ENCODE data around the gene PJA2. TPM values are rescaled to one million over a fixed set of nuclear protein-coding genes. Genes with fewer than 3 reads are reported as not detected.

PJA2 gene
- total RNA-seq, 1 experiment from 2014 or later, result 51.5 TPM

GRCh38 chr5:109387408-109387974 lies 22.3 kb downstream of the PJA2 start:
- ChIA-PET CTCF (no interaction called here), POLR2A (no interaction called here)
- ATAC-seq (no peak), DNase-seq (ENCODE audit: low spot score) (no peak)
- H3K9me3 Mint-ChIP-seq, result peaks cover under 1% of the 10 kb centered on the region; the same call in 1 of the 2 replicates
- no peak for TF ChIP-seq ATF6 (CRISPR knock-in tag; IDR thresholded peaks at IDR 0.05)
- TF ChIP-seq USF1 (CRISPR knock-in tag; IDR thresholded peaks at IDR 0.05), result no peak
- TF ChIP-seq IRF1 (CRISPR knock-in tag; IDR thresholded peaks at IDR 0.05), result no peak
- no peak for TF ChIP-seq PRRX2 (CRISPR knock-in tag; IDR thresholded peaks at IDR 0.05)
- TF ChIP-seq SOX15 (CRISPR knock-in tag; IDR thresholded peaks at IDR 0.05), result no peak
- no peak for TF ChIP-seq HMGA2 (CRISPR knock-in tag; IDR thresholded peaks at IDR 0.05)
- no peak for TF ChIP-seq FOXK1 (CRISPR knock-in tag; IDR thresholded peaks at IDR 0.05)
- TF ChIP-seq ERG (CRISPR knock-in tag; IDR thresholded peaks at IDR 0.05), result no peak
- no peak for TF ChIP-seq MXD4 (CRISPR knock-in tag; IDR thresholded peaks at IDR 0.05; ENCODE audit: borderline replicate concordance)
- TF ChIP-seq ATF1 (CRISPR knock-in tag; IDR thresholded peaks at IDR 0.05), result no peak
- TF ChIP-seq NFYB (CRISPR knock-in tag; conservative IDR thresholded peaks at IDR 0.05; ENCODE audit: low read depth), result no peak
- TF ChIP-seq ZNF423 (CRISPR knock-in tag; IDR thresholded peaks at IDR 0.05), result no peak
- no peak for TF ChIP-seq ZNF425 (CRISPR knock-in tag; conservative IDR thresholded peaks at IDR 0.05)
- H3K4me1 Mint-ChIP-seq, result peaks cover 6% of the 10 kb centered on the region
- H3K27ac Mint-ChIP-seq, result no peak overlapping the region
- H3K4me3 Mint-ChIP-seq, result no peak overlapping the region
- no peaks in the 10 kb centered on the region for H3K27me3 Mint-ChIP-seq (ENCODE audit: low read depth)
- H3K36me3 Mint-ChIP-seq, result no peaks in the 10 kb centered on the region

- DNase-seq (ENCODE audit: low spot score), result no peak
- H3K9me3 Mint-ChIP-seq, result no peaks in the 10 kb centered on the region
- ATAC-seq, result no peak
- H3K4me3 Mint-ChIP-seq, result no peak overlapping the region
- peaks cover 26% of the 10 kb centered on the region for H3K36me3 Mint-ChIP-seq
- H3K27ac Mint-ChIP-seq, result no peak overlapping the region
- no peaks in the 10 kb centered on the region for H3K27me3 Mint-ChIP-seq (ENCODE audit: low read depth)
- ChIA-PET POLR2A (no interaction called here), CTCF (no interaction called here)
- TF ChIP-seq ATF3 (CRISPR knock-in tag; conservative IDR thresholded peaks at IDR 0.05) (no peak), OVOL2 (CRISPR knock-in tag; IDR thresholded peaks at IDR 0.05; ENCODE audit: borderline replicate concordance) (no peak), ERG (CRISPR knock-in tag; IDR thresholded peaks at IDR 0.05) (no peak), ETV6 (CRISPR knock-in tag; IDR thresholded peaks at IDR 0.05) (no peak)
- H3K4me1 Mint-ChIP-seq, result no peaks in the 10 kb centered on the region
Measured at GRCh38 chr5:109378095-109378494, 31.7 kb downstream of the PJA2 start.
